22Rv1 (cell line): ENCODE data around the gene ARID5A.

ENCODE experiments used
- ZFX ChIP-seq: fragments of 450-650 bp; IDR thresholded peaks from 2 replicates; pipeline ENCODE4 v1.6.1; 2017; ENCODE audit warnings: antibody characterized with exemption, borderline replicate concordance
- TF ChIP-seq, protein P1 (sequence below): fragments of 450-650 bp; IDR thresholded peaks from 2 replicates; pipeline ENCODE4 v1.5.1; 2017; ENCODE audit warnings: mild to moderate bottlenecking

DNA sequence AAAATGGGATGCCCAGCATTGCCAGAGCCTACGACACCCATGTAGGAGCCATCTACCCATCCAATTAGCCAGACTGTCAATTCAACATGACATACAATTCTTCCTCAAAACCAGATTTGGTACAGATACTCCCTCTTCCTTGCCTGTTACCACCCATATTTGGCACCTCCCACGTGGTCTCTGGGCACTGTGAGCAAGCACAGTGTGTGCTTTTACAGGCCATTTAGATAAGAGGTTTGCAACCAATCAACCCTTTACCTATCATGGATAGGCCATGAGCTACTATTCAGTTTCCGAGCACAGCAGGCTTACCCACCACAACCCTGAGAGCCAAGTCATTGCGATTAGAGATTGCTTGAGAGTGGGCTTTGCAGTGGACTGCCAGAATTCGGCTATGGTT, 40.9 kb downstream of the ARID5A start:
- TF ChIP-seq, protein P1, sequence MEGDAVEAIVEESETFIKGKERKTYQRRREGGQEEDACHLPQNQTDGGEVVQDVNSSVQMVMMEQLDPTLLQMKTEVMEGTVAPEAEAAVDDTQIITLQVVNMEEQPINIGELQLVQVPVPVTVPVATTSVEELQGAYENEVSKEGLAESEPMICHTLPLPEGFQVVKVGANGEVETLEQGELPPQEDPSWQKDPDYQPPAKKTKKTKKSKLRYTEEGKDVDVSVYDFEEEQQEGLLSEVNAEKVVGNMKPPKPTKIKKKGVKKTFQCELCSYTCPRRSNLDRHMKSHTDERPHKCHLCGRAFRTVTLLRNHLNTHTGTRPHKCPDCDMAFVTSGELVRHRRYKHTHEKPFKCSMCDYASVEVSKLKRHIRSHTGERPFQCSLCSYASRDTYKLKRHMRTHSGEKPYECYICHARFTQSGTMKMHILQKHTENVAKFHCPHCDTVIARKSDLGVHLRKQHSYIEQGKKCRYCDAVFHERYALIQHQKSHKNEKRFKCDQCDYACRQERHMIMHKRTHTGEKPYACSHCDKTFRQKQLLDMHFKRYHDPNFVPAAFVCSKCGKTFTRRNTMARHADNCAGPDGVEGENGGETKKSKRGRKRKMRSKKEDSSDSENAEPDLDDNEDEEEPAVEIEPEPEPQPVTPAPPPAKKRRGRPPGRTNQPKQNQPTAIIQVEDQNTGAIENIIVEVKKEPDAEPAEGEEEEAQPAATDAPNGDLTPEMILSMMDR = no peak
- TF ChIP-seq ZFX = no peak
